ENCODE measurements around the gene ESR1. TPM values are rescaled to one million over a fixed set of nuclear protein-coding genes. Genes with fewer than 3 reads are reported as not detected.

ESR1 gene
- total RNA-seq, 1 experiment from 2014 or later = 0.98 TPM

DNA sequence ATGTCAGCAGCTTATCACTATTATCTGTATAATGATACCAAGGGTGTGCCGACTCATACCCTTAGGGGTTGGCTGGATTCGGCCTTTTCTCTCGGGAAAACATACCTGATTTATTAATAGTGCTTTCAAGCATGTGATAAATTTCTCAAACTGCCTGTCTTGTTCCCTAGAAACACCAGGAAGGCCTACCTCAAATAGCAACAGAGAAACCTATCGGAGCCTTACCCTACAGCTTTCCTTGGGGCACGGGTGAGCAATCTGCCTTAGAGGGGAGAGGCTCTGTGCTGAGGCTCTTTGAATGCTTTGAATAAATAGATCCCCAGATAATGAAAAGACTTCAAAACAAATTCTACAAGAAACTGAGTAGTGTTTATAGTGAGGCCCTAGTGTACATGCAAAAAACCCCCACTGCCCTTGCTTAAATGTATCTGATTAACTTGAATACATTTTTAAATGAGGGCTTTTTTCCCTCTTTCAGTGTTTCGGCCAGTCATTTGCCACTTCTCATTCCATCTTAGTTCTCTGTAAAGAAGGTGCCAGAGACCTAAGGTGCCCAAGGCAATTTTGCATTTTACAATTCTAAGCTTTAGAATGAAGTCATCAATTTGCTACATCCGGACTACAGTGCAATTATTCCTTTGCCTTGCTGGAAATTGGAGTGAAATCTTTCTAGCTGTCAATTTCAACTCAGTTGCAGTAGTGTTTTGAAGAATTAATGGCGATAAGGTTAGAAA, 320.1 kb downstream of the ESR1 start:
- CTCF ChIA-PET = no interaction called here

GRCh38 chr6:152129691-152130151, 322.2 kb downstream of the ESR1 start:
- no peak overlapping the region for H3K27ac Mint-ChIP-seq
- POLR2A ChIA-PET = interaction anchor here (0.7 kb wide), 1 partner anchor 39 kb away, joined by 3 read pairs; no protein-coding TSS in a partner anchor

More for the DNA sequence above, 320.1 kb downstream of the ESR1 start:
- H3K27ac Mint-ChIP-seq = no peak overlapping the region
- TF ChIP-seq RELA (CRISPR knock-in tag; IDR thresholded peaks at IDR 0.05; ENCODE audit: borderline replicate concordance) (no peak), SP1 (CRISPR knock-in tag; conservative IDR thresholded peaks at IDR 0.05) (no peak), ETV6 (CRISPR knock-in tag; IDR thresholded peaks at IDR 0.05) (no peak), KAT7 (CRISPR knock-in tag; IDR thresholded peaks at IDR 0.05; ENCODE audit: borderline replicate concordance) (no peak), CREM (CRISPR knock-in tag; IDR thresholded peaks at IDR 0.05) (no peak), ZNF416 (CRISPR knock-in tag; IDR thresholded peaks at IDR 0.05) (no peak), MYBL2 (CRISPR knock-in tag; IDR thresholded peaks at IDR 0.05) (no peak), ZNF423 (CRISPR knock-in tag; IDR thresholded peaks at IDR 0.05) (no peak), ATF1 (CRISPR knock-in tag; IDR thresholded peaks at IDR 0.05) (no peak), MXD4 (CRISPR knock-in tag; IDR thresholded peaks at IDR 0.05; ENCODE audit: borderline replicate concordance) (no peak), CREB1 (CRISPR knock-in tag; IDR thresholded peaks at IDR 0.05) (no peak)
- TF ChIP-seq, protein P1, sequence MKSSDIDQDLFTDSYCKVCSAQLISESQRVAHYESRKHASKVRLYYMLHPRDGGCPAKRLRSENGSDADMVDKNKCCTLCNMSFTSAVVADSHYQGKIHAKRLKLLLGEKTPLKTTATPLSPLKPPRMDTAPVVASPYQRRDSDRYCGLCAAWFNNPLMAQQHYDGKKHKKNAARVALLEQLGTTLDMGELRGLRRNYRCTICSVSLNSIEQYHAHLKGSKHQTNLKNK (CRISPR knock-in tag; IDR thresholded peaks at IDR 0.05) = no peak
- TF ChIP-seq, protein P2, sequence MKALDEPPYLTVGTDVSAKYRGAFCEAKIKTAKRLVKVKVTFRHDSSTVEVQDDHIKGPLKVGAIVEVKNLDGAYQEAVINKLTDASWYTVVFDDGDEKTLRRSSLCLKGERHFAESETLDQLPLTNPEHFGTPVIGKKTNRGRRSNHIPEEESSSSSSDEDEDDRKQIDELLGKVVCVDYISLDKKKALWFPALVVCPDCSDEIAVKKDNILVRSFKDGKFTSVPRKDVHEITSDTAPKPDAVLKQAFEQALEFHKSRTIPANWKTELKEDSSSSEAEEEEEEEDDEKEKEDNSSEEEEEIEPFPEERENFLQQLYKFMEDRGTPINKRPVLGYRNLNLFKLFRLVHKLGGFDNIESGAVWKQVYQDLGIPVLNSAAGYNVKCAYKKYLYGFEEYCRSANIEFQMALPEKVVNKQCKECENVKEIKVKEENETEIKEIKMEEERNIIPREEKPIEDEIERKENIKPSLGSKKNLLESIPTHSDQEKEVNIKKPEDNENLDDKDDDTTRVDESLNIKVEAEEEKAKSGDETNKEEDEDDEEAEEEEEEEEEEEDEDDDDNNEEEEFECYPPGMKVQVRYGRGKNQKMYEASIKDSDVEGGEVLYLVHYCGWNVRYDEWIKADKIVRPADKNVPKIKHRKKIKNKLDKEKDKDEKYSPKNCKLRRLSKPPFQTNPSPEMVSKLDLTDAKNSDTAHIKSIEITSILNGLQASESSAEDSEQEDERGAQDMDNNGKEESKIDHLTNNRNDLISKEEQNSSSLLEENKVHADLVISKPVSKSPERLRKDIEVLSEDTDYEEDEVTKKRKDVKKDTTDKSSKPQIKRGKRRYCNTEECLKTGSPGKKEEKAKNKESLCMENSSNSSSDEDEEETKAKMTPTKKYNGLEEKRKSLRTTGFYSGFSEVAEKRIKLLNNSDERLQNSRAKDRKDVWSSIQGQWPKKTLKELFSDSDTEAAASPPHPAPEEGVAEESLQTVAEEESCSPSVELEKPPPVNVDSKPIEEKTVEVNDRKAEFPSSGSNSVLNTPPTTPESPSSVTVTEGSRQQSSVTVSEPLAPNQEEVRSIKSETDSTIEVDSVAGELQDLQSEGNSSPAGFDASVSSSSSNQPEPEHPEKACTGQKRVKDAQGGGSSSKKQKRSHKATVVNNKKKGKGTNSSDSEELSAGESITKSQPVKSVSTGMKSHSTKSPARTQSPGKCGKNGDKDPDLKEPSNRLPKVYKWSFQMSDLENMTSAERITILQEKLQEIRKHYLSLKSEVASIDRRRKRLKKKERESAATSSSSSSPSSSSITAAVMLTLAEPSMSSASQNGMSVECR (CRISPR knock-in tag; IDR thresholded peaks at IDR 0.05; ENCODE audit: borderline replicate concordance) = no peak
- no peaks in the 10 kb centered on the region for H3K36me3 Mint-ChIP-seq
- H3K9me3 Mint-ChIP-seq = no peaks in the 10 kb centered on the region
- POLR2A ChIA-PET = no interaction called here
- no peaks in the 10 kb centered on the region for H3K27me3 Mint-ChIP-seq (ENCODE audit: low read depth)
- DNase-seq (ENCODE audit: low spot score) (no peak), ATAC-seq (no peak)
- H3K4me3 Mint-ChIP-seq = no peak overlapping the region
- H3K4me1 Mint-ChIP-seq = peaks cover 5% of the 10 kb centered on the region

More at GRCh38 chr6:152129691-152130151, 322.2 kb downstream of the ESR1 start:
- H3K4me3 Mint-ChIP-seq = no peak overlapping the region
- TF ChIP-seq ZNF512 (CRISPR knock-in tag; IDR thresholded peaks at IDR 0.05; ENCODE audit: borderline replicate concordance) = no peak
- TF ChIP-seq ZNF281 (CRISPR knock-in tag; IDR thresholded peaks at IDR 0.05) = no peak
- TF ChIP-seq, protein P1 (CRISPR knock-in tag; IDR thresholded peaks at IDR 0.05) = no peak
- TF ChIP-seq ATF1 (CRISPR knock-in tag; IDR thresholded peaks at IDR 0.05) = no peak
- no peak for TF ChIP-seq SMAD4 (CRISPR knock-in tag; IDR thresholded peaks at IDR 0.05)
- no peak for TF ChIP-seq NR2C2 (CRISPR knock-in tag; IDR thresholded peaks at IDR 0.05)
- TF ChIP-seq, protein P3, sequence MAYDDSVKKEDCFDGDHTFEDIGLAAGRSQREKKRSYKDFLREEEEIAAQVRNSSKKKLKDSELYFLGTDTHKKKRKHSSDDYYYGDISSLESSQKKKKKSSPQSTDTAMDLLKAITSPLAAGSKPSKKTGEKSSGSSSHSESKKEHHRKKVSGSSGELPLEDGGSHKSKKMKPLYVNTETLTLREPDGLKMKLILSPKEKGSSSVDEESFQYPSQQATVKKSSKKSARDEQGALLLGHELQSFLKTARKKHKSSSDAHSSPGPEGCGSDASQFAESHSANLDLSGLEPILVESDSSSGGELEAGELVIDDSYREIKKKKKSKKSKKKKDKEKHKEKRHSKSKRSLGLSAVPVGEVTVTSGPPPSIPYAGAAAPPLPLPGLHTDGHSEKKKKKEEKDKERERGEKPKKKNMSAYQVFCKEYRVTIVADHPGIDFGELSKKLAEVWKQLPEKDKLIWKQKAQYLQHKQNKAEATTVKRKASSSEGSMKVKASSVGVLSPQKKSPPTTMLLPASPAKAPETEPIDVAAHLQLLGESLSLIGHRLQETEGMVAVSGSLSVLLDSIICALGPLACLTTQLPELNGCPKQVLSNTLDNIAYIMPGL (CRISPR knock-in tag; IDR thresholded peaks at IDR 0.05) = no peak
- TF ChIP-seq CTCF (IDR thresholded peaks at IDR 0.05) = no peak
- no peak for TF ChIP-seq MAX (CRISPR knock-in tag; IDR thresholded peaks at IDR 0.05)
- peaks cover 5% of the 10 kb centered on the region for H3K4me1 Mint-ChIP-seq
- DNase-seq (ENCODE audit: low spot score) (no peak), ATAC-seq (peak; percentile 70)
- no peaks in the 10 kb centered on the region for H3K9me3 Mint-ChIP-seq
- H3K36me3 Mint-ChIP-seq = no peaks in the 10 kb centered on the region
- H3K27me3 Mint-ChIP-seq (ENCODE audit: low read depth) = no peaks in the 10 kb centered on the region
- CTCF ChIA-PET = no interaction called here
